ENCODE measurements around the gene ABCG4. TPM values are rescaled to one million over a fixed set of nuclear protein-coding genes. Genes with fewer than 3 reads are reported as not detected.

The ABCG4 gene
- total and polyA plus RNA-seq, 2 of the 8 experiments (the other 6 are each of a cell fraction or from before 2014, with no cell fraction given) = 1.8 to 2.3 TPM

DNA sequence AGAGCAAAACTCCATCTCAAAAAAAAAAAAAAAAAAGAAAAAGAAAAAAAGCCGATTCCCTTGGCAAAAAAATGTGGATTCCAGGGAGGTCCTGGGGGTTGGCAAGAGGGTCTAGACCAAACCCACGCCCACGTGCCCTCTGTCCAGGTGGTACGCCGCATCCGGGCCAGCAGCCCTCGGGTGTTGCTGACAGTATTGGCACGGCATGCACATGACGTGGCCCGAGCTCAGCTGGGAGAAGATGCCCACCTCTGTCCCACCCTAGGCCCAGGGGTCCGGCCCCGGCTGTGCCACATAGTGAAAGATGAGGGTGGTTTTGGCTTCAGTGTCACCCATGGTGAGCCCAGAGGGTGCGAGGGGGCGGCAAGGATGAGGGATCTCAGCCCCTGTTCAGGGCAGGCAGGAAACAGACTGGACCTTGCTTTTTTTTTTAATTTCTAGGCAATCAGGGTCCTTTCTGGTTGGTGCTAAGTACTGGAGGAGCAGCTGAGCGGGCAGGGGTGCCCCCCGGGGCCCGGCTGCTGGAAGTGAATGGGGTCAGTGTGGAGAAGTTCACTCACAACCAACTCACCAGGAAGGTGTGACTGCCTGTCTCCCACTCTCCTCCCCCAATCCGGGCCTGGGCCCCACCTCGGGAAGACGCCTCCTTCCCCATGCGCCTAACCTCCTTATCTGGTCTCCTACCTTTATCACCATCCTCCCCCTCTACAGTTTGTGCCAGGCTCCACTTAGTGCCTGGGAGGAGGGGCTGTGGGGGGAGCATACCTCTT, 38.5 kb downstream of the ABCG4 start:
- Histone ChIP-seq H4K91ac (replicated peaks; ENCODE audit: insufficient read length, low read length) (no peak overlapping the region), H4K8ac (ENCODE audit: extremely low read depth, insufficient read depth, low read length) (0 out of 2 replicates have a peak overlapping the region, but pooled peaks have one; percentile 35), H4K5ac (ENCODE audit: insufficient read length, low read depth, low read length) (no peak overlapping the region), H2AFZ (ENCODE audit: low read length) (no peak overlapping the region), H2AK5ac (ENCODE audit: low read depth, low read length) (no peak overlapping the region), H3K79me2 (ENCODE audit: control insufficient read depth in 1 of 2, insufficient read depth in 2 of 2, low read length in 2 of 2) (no peaks in the 10 kb centered on the region), H2BK120ac (replicated peaks; ENCODE audit: low read depth, low read length) (no peak overlapping the region), H3K4me1 (replicated peaks in 1 of 4; ENCODE audit: control insufficient read depth in 3 of 4, insufficient read depth in 4 of 4, low read length in 3 of 4) (no peaks in the 10 kb centered on the region; a peak in 1 of 7 replicates), H3K18ac (ENCODE audit: extremely low read depth, low read length) (no peak overlapping the region), H4K20me1 (replicated peaks in 1 of 2; ENCODE audit: control insufficient read depth in 1 of 2, insufficient read depth in 2 of 2, low read length in 2 of 2) (no peaks in the 10 kb centered on the region), H3K27ac (ENCODE audit: low read depth, low read length) (no peak overlapping the region), H3K4me2 (ENCODE audit: insufficient read depth in 1 of 2, low read depth in 2 of 2, low read length in 2 of 2) (no peak overlapping the region), H3K14ac (ENCODE audit: insufficient read length) (no peak overlapping the region), H3K4ac (replicated peaks; ENCODE audit: insufficient read length, low read depth, low read length) (no peak overlapping the region), H3K79me1 (ENCODE audit: low read depth, low read length) (no peaks in the 10 kb centered on the region), H2BK15ac (ENCODE audit: low read length) (no peak overlapping the region), H3K56ac (replicated peaks; ENCODE audit: insufficient read length, low read depth, low read length) (no peak overlapping the region), H3K23ac (ENCODE audit: insufficient read length) (no peak overlapping the region), H3K9ac (replicated peaks in 1 of 4; ENCODE audit: extremely low read depth in 1 of 4, low read depth in 3 of 4, low read length in 3 of 4) (no peak overlapping the region), H2BK20ac (ENCODE audit: low read length) (no peak overlapping the region), H3K27me3 (replicated peaks in 1 of 4; ENCODE audit: control insufficient read depth in 3 of 4, extremely low read depth in 1 of 4, insufficient read depth in 3 of 4, low read length in 3 of 4) (no peaks in the 10 kb centered on the region), H3K23me2 (ENCODE audit: low read depth, low read length) (no peaks in the 10 kb centered on the region), H2BK5ac (ENCODE audit: low read depth, low read length) (no peak overlapping the region), H3K36me3 (ENCODE audit: control insufficient read depth in 2 of 4, insufficient read depth in 4 of 4, low read length in 3 of 4) (no peaks in the 10 kb centered on the region), H3K4me3 (ENCODE audit: extremely low read depth in 1 of 4, insufficient read depth in 2 of 4, low read depth in 3 of 4, low read length in 4 of 4) (no peak overlapping the region), H3K9me3 (ENCODE audit: insufficient read depth in 2 of 2, low read depth in 1 of 2, low read length in 1 of 2) (no peaks in the 10 kb centered on the region), H2BK12ac (ENCODE audit: low read depth, low read length) (no peak overlapping the region)
- DNase-seq (ENCODE audit: low read depth in 1 of 2, low spot score in 2 of 2) (no peak), FAIRE-seq (no peak)
- ChIA-PET CTCF (ENCODE audit: partially characterized antibody) (interaction anchor here (1.0 to 20.1 kb wide), 5 partner anchors 8 to 137 kb away, joined by 3 to 367 read pairs (median 3); partner anchors contain the start of gene ABCG4), POLR2A (ENCODE audit: partially characterized antibody) (interaction anchor here (1.5 to 1.7 kb wide), 3 partner anchors 9 to 40 kb away, joined by 3 to 4 read pairs (median 4); no protein-coding TSS in a partner anchor)
- 87% methylated on average over 18 of the region's 21 CpGs; no CpG with 5 or more reads in 1 of the 2 experiments for WGBS, 2 experiments (ENCODE audit: extremely low coverage in 1 of 2, insufficient coverage in 1 of 2, insufficient read length in 1 of 2, insufficient replicate concordance in 2 of 2, low coverage in 1 of 2, low lambda C conversion rate in 2 of 2, missing lambda C conversion rate in 1 of 2)
- TF ChIP-seq CBX8 (IDR thresholded peaks at IDR 0.05; ENCODE audit: borderline replicate concordance, low read depth, low read length) (no peak), SIX5 (IDR thresholded peaks at IDR 0.05; ENCODE audit: low read depth, low read length) (no peak), CTBP2 (IDR thresholded peaks at IDR 0.05; ENCODE audit: borderline replicate concordance, insufficient read depth, insufficient read length, low read length) (no peak), HDAC2 (IDR thresholded peaks at IDR 0.05; ENCODE audit: borderline replicate concordance in 1 of 2, low read depth in 2 of 2, low read length in 2 of 2) (no peak), KDM4A (IDR thresholded peaks at IDR 0.05; ENCODE audit: low read depth, low read length, severe bottlenecking) (no peak)
- TF ChIP-seq, protein P1, sequence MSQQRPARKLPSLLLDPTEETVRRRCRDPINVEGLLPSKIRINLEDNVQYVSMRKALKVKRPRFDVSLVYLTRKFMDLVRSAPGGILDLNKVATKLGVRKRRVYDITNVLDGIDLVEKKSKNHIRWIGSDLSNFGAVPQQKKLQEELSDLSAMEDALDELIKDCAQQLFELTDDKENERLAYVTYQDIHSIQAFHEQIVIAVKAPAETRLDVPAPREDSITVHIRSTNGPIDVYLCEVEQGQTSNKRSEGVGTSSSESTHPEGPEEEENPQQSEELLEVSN (IDR thresholded peaks at IDR 0.05) = no peak
- TF ChIP-seq, protein P2, sequence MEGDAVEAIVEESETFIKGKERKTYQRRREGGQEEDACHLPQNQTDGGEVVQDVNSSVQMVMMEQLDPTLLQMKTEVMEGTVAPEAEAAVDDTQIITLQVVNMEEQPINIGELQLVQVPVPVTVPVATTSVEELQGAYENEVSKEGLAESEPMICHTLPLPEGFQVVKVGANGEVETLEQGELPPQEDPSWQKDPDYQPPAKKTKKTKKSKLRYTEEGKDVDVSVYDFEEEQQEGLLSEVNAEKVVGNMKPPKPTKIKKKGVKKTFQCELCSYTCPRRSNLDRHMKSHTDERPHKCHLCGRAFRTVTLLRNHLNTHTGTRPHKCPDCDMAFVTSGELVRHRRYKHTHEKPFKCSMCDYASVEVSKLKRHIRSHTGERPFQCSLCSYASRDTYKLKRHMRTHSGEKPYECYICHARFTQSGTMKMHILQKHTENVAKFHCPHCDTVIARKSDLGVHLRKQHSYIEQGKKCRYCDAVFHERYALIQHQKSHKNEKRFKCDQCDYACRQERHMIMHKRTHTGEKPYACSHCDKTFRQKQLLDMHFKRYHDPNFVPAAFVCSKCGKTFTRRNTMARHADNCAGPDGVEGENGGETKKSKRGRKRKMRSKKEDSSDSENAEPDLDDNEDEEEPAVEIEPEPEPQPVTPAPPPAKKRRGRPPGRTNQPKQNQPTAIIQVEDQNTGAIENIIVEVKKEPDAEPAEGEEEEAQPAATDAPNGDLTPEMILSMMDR (IDR thresholded peaks at IDR 0.05; ENCODE audit: control extremely low read depth in 1 of 3, insufficient read depth in 1 of 3, low read depth in 1 of 3, low read length in 3 of 3) = no peak

Data from H1 (cell line).